ENCODE results near the gene ZNF774. TPM values are rescaled to one million over a fixed set of nuclear protein-coding genes. Genes with fewer than 3 reads are reported as not detected.
A peak's percentile ranks its signal among the peaks of the same experiment; 100 is the strongest.
"Not testable (repeated sequence)": the region's sequence is repeated elsewhere in the genome, so short reads cannot be mapped to it uniquely, and the experiment has no call there.

The ZNF774 gene
- total RNA-seq, 1 donor from 2014 or later = 2.1 TPM

GRCh38 chr15:90340345-90340744, 11.7 kb upstream of the ZNF774 start:
- Histone ChIP-seq H3K9me3 (ENCODE audit: control insufficient read depth in 3 of 3, low read length in 3 of 3) (no peaks in the 10 kb centered on the region), H3K4me3 (ENCODE audit: low read length in 3 of 3) (no peak overlapping the region), H3K9ac (ENCODE audit: low read depth in 1 of 3, low read length in 3 of 3) (no peak overlapping the region), H3K27ac (ENCODE audit: low read depth, low read length) (no peak overlapping the region), H3K27me3 (ENCODE audit: control insufficient read depth in 3 of 3, insufficient read depth in 3 of 3, low read length in 3 of 3) (no peaks in the 10 kb centered on the region), H3K36me3 (ENCODE audit: control insufficient read depth in 3 of 3, insufficient read depth in 3 of 3, low read length in 3 of 3) (no peaks in the 10 kb centered on the region), H3K4me1 (ENCODE audit: control insufficient read depth in 3 of 3, insufficient read depth in 3 of 3, low read length in 3 of 3) (no peaks in the 10 kb centered on the region)

- Histone ChIP-seq H3K4me3 (ENCODE audit: low read length in 3 of 3) (no peak overlapping the region), H3K9ac (ENCODE audit: low read depth in 1 of 3, low read length in 3 of 3) (no peak overlapping the region), H3K9me3 (ENCODE audit: control insufficient read depth in 3 of 3, low read length in 3 of 3) (no peaks in the 10 kb centered on the region), H3K4me1 (ENCODE audit: control insufficient read depth in 3 of 3, insufficient read depth in 3 of 3, low read length in 3 of 3) (no peaks in the 10 kb centered on the region), H3K36me3 (ENCODE audit: control insufficient read depth in 3 of 3, insufficient read depth in 3 of 3, low read length in 3 of 3) (no peaks in the 10 kb centered on the region), H3K27ac (ENCODE audit: low read depth, low read length) (no peak overlapping the region), H3K27me3 (ENCODE audit: control insufficient read depth in 3 of 3, insufficient read depth in 3 of 3, low read length in 3 of 3) (no peaks in the 10 kb centered on the region)
These were observed 8.7 kb upstream of the ZNF774 start for GRCh38 chr15:90343302-90343790.

- Histone ChIP-seq H3K4me1 (ENCODE audit: control insufficient read depth in 3 of 3, insufficient read depth in 3 of 3, low read length in 3 of 3) (no peaks in the 10 kb centered on the region), H3K27ac (ENCODE audit: low read depth, low read length) (no peak overlapping the region), H3K9me3 (ENCODE audit: control insufficient read depth in 3 of 3, low read length in 3 of 3) (no peaks in the 10 kb centered on the region), H3K36me3 (ENCODE audit: control insufficient read depth in 3 of 3, insufficient read depth in 3 of 3, low read length in 3 of 3) (no peaks in the 10 kb centered on the region), H3K27me3 (ENCODE audit: control insufficient read depth in 3 of 3, insufficient read depth in 3 of 3, low read length in 3 of 3) (no peaks in the 10 kb centered on the region), H3K9ac (ENCODE audit: low read depth in 1 of 3, low read length in 3 of 3) (no peak overlapping the region), H3K4me3 (ENCODE audit: low read length in 3 of 3) (no peak overlapping the region)
These were observed 7.4 kb upstream of the ZNF774 start for GRCh38 chr15:90344662-90345061.

GRCh38 chr15:90345857-90346256, 6.2 kb upstream of the ZNF774 start:
- Histone ChIP-seq H3K27ac (ENCODE audit: low read depth, low read length) (no peak overlapping the region), H3K27me3 (ENCODE audit: control insufficient read depth in 3 of 3, insufficient read depth in 3 of 3, low read length in 3 of 3) (no peaks in the 10 kb centered on the region), H3K4me3 (ENCODE audit: low read length in 3 of 3) (no peak overlapping the region), H3K9me3 (ENCODE audit: control insufficient read depth in 3 of 3, low read length in 3 of 3) (no peaks in the 10 kb centered on the region), H3K4me1 (ENCODE audit: control insufficient read depth in 3 of 3, insufficient read depth in 3 of 3, low read length in 3 of 3) (no peaks in the 10 kb centered on the region), H3K9ac (ENCODE audit: low read depth in 1 of 3, low read length in 3 of 3) (no peak overlapping the region), H3K36me3 (ENCODE audit: control insufficient read depth in 3 of 3, insufficient read depth in 3 of 3, low read length in 3 of 3) (no peaks in the 10 kb centered on the region)

GRCh38 chr15:90347431-90348065, 4.5 kb upstream of the ZNF774 start:
- not testable (repeated sequence) for H3K27ac ChIP-seq (ENCODE audit: low read depth, low read length); H3K36me3 ChIP-seq (ENCODE audit: control insufficient read depth in 3 of 3, insufficient read depth in 3 of 3, low read length in 3 of 3); H3K9ac ChIP-seq (ENCODE audit: low read depth in 1 of 3, low read length in 3 of 3); H3K4me3 ChIP-seq (ENCODE audit: low read length in 3 of 3); H3K9me3 ChIP-seq (ENCODE audit: control insufficient read depth in 3 of 3, low read length in 3 of 3); H3K27me3 ChIP-seq (ENCODE audit: control insufficient read depth in 3 of 3, insufficient read depth in 3 of 3, low read length in 3 of 3); H3K4me1 ChIP-seq (ENCODE audit: control insufficient read depth in 3 of 3, insufficient read depth in 3 of 3, low read length in 3 of 3)

GRCh38 chr15:90348456-90348855, 3.6 kb upstream of the ZNF774 start:
- no peak overlapping the region for H3K9ac ChIP-seq (ENCODE audit: low read depth in 1 of 3, low read length in 3 of 3)
- no peak overlapping the region for H3K27ac ChIP-seq (ENCODE audit: low read depth, low read length)
- no peaks in the 10 kb centered on the region for H3K27me3 ChIP-seq (ENCODE audit: control insufficient read depth in 3 of 3, insufficient read depth in 3 of 3, low read length in 3 of 3)
- no peaks in the 10 kb centered on the region for H3K9me3 ChIP-seq (ENCODE audit: control insufficient read depth in 3 of 3, low read length in 3 of 3)
- H3K36me3 ChIP-seq (ENCODE audit: control insufficient read depth in 3 of 3, insufficient read depth in 3 of 3, low read length in 3 of 3) = no peaks in the 10 kb centered on the region
- H3K4me1 ChIP-seq (ENCODE audit: control insufficient read depth in 3 of 3, insufficient read depth in 3 of 3, low read length in 3 of 3) = peaks cover 3 to 9% (median 8%) of the 10 kb centered on the region in 3 donors
- H3K4me3 ChIP-seq (ENCODE audit: low read length in 3 of 3) = no peak overlapping the region

GRCh38 chr15:90349072-90349471, 3.0 kb upstream of the ZNF774 start:
- Histone ChIP-seq H3K27ac (ENCODE audit: low read depth, low read length) (no peak overlapping the region), H3K27me3 (ENCODE audit: control insufficient read depth in 3 of 3, insufficient read depth in 3 of 3, low read length in 3 of 3) (no peaks in the 10 kb centered on the region), H3K9me3 (ENCODE audit: control insufficient read depth in 3 of 3, low read length in 3 of 3) (no peaks in the 10 kb centered on the region), H3K36me3 (ENCODE audit: control insufficient read depth in 3 of 3, insufficient read depth in 3 of 3, low read length in 3 of 3) (no peaks in the 10 kb centered on the region), H3K4me1 (ENCODE audit: control insufficient read depth in 3 of 3, insufficient read depth in 3 of 3, low read length in 3 of 3) (peaks cover 3 to 9% (median 8%) of the 10 kb centered on the region in 3 donors), H3K4me3 (ENCODE audit: low read length in 3 of 3) (no peak overlapping the region), H3K9ac (ENCODE audit: low read depth in 1 of 3, low read length in 3 of 3) (no peak overlapping the region)

- no peak overlapping the region for H3K4me3 ChIP-seq (ENCODE audit: low read length in 3 of 3)
- H3K27me3 ChIP-seq (ENCODE audit: control insufficient read depth in 3 of 3, insufficient read depth in 3 of 3, low read length in 3 of 3) = no peaks in the 10 kb centered on the region
These were observed 2.3 kb upstream of the ZNF774 start for GRCh38 chr15:90349821-90350220.

GRCh38 chr15:90351479-90352106, 491 bp upstream of the ZNF774 start:
- Histone ChIP-seq H3K36me3 (ENCODE audit: control insufficient read depth in 3 of 3, insufficient read depth in 3 of 3, low read length in 3 of 3) (peaks cover 0 to 4% (median 0%) of the 10 kb centered on the region in 3 donors), H3K9me3 (ENCODE audit: control insufficient read depth in 3 of 3, low read length in 3 of 3) (no peaks in the 10 kb centered on the region), H3K4me3 (ENCODE audit: low read length in 3 of 3) (peak overlapping the region; percentile 84 to 87 (median 85)), H3K4me1 (ENCODE audit: control insufficient read depth in 3 of 3, insufficient read depth in 3 of 3, low read length in 3 of 3) (peaks cover 3 to 9% (median 8%) of the 10 kb centered on the region in 3 donors), H3K27me3 (ENCODE audit: control insufficient read depth in 3 of 3, insufficient read depth in 3 of 3, low read length in 3 of 3) (no peaks in the 10 kb centered on the region), H3K9ac (ENCODE audit: low read depth in 1 of 3, low read length in 3 of 3) (peak overlapping the region; percentile 54 to 96 (median 95)), H3K27ac (ENCODE audit: low read depth, low read length) (no peak overlapping the region)

More at GRCh38 chr15:90349821-90350220, 2.3 kb upstream of the ZNF774 start:
- H3K36me3 ChIP-seq (ENCODE audit: control insufficient read depth in 3 of 3, insufficient read depth in 3 of 3, low read length in 3 of 3) = no peaks in the 10 kb centered on the region
- peaks cover 3 to 9% (median 8%) of the 10 kb centered on the region in 3 donors for H3K4me1 ChIP-seq (ENCODE audit: control insufficient read depth in 3 of 3, insufficient read depth in 3 of 3, low read length in 3 of 3)
- no peaks in the 10 kb centered on the region for H3K9me3 ChIP-seq (ENCODE audit: control insufficient read depth in 3 of 3, low read length in 3 of 3)
- no peak overlapping the region for H3K9ac ChIP-seq (ENCODE audit: low read depth in 1 of 3, low read length in 3 of 3)
- H3K27ac ChIP-seq (ENCODE audit: low read depth, low read length) = no peak overlapping the region

GRCh38 chr15:90354986-90355385, 2.9 kb downstream of the ZNF774 start:
- H3K4me1 ChIP-seq (ENCODE audit: control insufficient read depth in 3 of 3, insufficient read depth in 3 of 3, low read length in 3 of 3) = peaks cover 3 to 9% (median 8%) of the 10 kb centered on the region in 3 donors
- H3K4me3 ChIP-seq (ENCODE audit: low read length in 3 of 3) = no peak overlapping the region
- no peaks in the 10 kb centered on the region for H3K9me3 ChIP-seq (ENCODE audit: control insufficient read depth in 3 of 3, low read length in 3 of 3)
- H3K27ac ChIP-seq (ENCODE audit: low read depth, low read length) = no peak overlapping the region
- H3K36me3 ChIP-seq (ENCODE audit: control insufficient read depth in 3 of 3, insufficient read depth in 3 of 3, low read length in 3 of 3) = peaks cover 2 to 11% (median 3%) of the 10 kb centered on the region in 3 donors
- H3K9ac ChIP-seq (ENCODE audit: low read depth in 1 of 3, low read length in 3 of 3) = no peak overlapping the region
- H3K27me3 ChIP-seq (ENCODE audit: control insufficient read depth in 3 of 3, insufficient read depth in 3 of 3, low read length in 3 of 3) = no peaks in the 10 kb centered on the region
